Measurements from ENCODE around the gene PLA2G2E. TPM values are rescaled to one million over a fixed set of nuclear protein-coding genes. Genes with fewer than 3 reads are reported as not detected.

The PLA2G2E gene
- total RNA-seq, 1 donor from 2014 or later, result not detected

DNA sequence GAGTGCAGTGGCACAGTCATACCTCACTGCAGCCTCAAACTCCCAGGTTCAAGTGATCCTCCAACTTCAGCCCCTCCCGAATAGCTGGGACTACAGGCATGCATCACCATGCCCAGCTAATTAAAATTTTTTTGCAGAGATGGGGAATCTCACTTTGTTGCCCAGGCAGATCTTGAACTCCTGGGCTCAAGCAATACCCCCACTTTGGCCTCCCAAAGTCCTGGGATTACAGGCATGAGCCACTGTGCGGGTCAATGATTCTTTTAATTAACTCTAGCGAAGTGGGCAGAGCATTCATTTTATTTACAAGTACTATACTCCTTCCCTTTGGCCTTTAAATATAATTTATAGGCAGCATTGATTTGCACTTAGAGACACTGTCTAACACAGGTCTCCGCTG is 43.8 kb downstream of the PLA2G2E start:
- H3K4me1 Mint-ChIP-seq (ENCODE audit: unreplicated experiment), result peaks cover 22% of the 10 kb centered on the region
- H3K4me3 Mint-ChIP-seq (ENCODE audit: unreplicated experiment), result no peak overlapping the region
- no peak for DNase-seq (ENCODE audit: extremely low spot score, unreplicated experiment)
- TF ChIP-seq, protein P1, sequence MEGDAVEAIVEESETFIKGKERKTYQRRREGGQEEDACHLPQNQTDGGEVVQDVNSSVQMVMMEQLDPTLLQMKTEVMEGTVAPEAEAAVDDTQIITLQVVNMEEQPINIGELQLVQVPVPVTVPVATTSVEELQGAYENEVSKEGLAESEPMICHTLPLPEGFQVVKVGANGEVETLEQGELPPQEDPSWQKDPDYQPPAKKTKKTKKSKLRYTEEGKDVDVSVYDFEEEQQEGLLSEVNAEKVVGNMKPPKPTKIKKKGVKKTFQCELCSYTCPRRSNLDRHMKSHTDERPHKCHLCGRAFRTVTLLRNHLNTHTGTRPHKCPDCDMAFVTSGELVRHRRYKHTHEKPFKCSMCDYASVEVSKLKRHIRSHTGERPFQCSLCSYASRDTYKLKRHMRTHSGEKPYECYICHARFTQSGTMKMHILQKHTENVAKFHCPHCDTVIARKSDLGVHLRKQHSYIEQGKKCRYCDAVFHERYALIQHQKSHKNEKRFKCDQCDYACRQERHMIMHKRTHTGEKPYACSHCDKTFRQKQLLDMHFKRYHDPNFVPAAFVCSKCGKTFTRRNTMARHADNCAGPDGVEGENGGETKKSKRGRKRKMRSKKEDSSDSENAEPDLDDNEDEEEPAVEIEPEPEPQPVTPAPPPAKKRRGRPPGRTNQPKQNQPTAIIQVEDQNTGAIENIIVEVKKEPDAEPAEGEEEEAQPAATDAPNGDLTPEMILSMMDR (IDR thresholded peaks at IDR 0.05), result no peak
- H3K27me3 Mint-ChIP-seq (ENCODE audit: unreplicated experiment), result peaks cover 16% of the 10 kb centered on the region
- H3K27ac Mint-ChIP-seq (ENCODE audit: unreplicated experiment), result no peak overlapping the region
- no peaks in the 10 kb centered on the region for H3K36me3 Mint-ChIP-seq (ENCODE audit: unreplicated experiment)
- H3K9me3 Mint-ChIP-seq (ENCODE audit: unreplicated experiment), result no peaks in the 10 kb centered on the region

DNA sequence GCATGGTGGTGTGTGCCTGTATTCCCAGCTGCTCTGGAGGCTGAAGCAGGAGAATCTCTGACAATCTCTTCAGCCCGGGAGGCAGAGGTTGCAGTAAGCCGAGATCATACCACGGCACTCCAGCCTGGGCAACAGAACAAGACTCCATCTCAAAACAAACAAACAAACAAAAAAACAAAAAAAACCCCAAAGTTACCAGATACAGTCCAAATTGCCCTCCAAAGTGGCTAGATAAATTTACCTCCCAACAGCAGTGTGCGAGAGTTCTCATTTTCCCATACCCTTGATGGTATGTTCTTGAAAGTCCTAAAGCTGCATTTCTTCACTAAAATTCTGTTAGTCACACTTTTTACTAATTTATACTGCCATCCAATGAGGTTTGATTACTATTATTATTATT is 44.2 kb downstream of the PLA2G2E start:
- Mint-ChIP-seq H3K9me3 (ENCODE audit: unreplicated experiment) (no peaks in the 10 kb centered on the region), H3K27me3 (ENCODE audit: unreplicated experiment) (peaks cover 16% of the 10 kb centered on the region), H3K36me3 (ENCODE audit: unreplicated experiment) (no peaks in the 10 kb centered on the region), H3K4me1 (ENCODE audit: unreplicated experiment) (peaks cover 18% of the 10 kb centered on the region), H3K4me3 (ENCODE audit: unreplicated experiment) (no peak overlapping the region), H3K27ac (ENCODE audit: unreplicated experiment) (no peak overlapping the region)
- DNase-seq (ENCODE audit: extremely low spot score, unreplicated experiment), result no peak
- TF ChIP-seq, protein P1 (IDR thresholded peaks at IDR 0.05), result no peak

DNA sequence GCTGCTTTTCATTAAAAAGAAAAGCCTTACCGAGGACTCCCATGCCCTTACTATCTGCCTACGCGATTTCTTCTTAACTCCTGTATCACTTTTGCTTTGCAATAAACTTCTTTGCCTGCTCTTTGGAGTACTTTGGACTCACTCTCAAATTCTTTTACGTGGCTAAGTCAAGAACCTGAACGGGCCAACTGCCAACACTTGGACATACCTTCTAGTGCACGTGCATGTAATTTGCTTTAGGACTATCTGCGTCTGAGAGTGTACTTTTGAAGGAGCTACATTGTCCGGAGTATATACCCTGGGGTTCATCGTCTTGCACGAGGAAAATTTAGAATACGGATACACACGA is 44.8 kb downstream of the PLA2G2E start:
- H3K27ac Mint-ChIP-seq (ENCODE audit: unreplicated experiment), result no peak overlapping the region
- no peaks in the 10 kb centered on the region for H3K9me3 Mint-ChIP-seq (ENCODE audit: unreplicated experiment)
- H3K4me1 Mint-ChIP-seq (ENCODE audit: unreplicated experiment), result peaks cover 12% of the 10 kb centered on the region
- no peaks in the 10 kb centered on the region for H3K36me3 Mint-ChIP-seq (ENCODE audit: unreplicated experiment)
- H3K4me3 Mint-ChIP-seq (ENCODE audit: unreplicated experiment), result no peak overlapping the region
- no peak for DNase-seq (ENCODE audit: extremely low spot score, unreplicated experiment)
- H3K27me3 Mint-ChIP-seq (ENCODE audit: unreplicated experiment), result peaks cover 16% of the 10 kb centered on the region
- TF ChIP-seq, protein P1 (IDR thresholded peaks at IDR 0.05), result no peak

DNA sequence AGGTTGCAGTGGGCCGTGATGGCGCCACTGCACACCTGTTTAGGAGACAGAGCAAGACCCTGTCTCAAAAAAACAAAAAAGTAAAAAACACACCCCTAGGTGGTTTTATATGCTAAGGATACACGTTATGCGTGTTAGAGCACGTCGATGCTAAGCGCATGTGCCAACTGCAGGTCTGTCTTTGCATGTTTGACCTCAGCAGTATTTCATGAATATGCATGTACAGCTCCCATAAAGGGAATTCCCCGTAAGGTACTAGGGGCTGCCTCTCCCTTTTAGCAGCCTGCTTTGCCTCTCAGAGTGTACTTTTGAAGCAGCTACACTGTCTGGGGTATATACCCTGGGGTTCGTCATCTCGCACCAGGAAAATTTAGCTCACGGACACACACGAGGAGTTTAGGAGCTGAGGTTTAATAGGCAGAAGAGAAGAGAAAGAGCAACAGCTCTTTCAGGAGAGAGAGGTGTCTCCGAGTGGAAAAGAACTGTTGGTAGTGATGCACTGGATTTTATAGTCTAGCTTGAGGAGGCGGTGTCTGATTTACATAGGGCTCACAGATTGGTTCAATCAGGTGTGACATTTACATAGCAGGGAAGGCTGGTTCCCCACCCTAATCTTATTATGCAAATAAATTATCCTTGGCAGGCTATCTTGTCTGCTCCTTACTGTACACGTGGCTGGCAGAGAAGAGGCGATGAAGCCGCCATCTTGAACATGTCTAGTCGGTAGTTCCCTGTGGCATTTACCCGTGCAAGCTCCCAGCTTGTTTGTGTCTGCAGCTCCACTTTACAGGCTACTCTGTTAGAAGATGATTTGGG is 45.4 kb downstream of the PLA2G2E start:
- H3K4me3 Mint-ChIP-seq (ENCODE audit: unreplicated experiment), result no peak overlapping the region
- no peaks in the 10 kb centered on the region for H3K36me3 Mint-ChIP-seq (ENCODE audit: unreplicated experiment)
- peaks cover 16% of the 10 kb centered on the region for H3K27me3 Mint-ChIP-seq (ENCODE audit: unreplicated experiment)
- H3K4me1 Mint-ChIP-seq (ENCODE audit: unreplicated experiment), result peaks cover 6% of the 10 kb centered on the region
- TF ChIP-seq, protein P1 (IDR thresholded peaks at IDR 0.05), result no peak
- no peak for DNase-seq (ENCODE audit: extremely low spot score, unreplicated experiment)
- H3K9me3 Mint-ChIP-seq (ENCODE audit: unreplicated experiment), result no peaks in the 10 kb centered on the region
- no peak overlapping the region for H3K27ac Mint-ChIP-seq (ENCODE audit: unreplicated experiment)

DNA sequence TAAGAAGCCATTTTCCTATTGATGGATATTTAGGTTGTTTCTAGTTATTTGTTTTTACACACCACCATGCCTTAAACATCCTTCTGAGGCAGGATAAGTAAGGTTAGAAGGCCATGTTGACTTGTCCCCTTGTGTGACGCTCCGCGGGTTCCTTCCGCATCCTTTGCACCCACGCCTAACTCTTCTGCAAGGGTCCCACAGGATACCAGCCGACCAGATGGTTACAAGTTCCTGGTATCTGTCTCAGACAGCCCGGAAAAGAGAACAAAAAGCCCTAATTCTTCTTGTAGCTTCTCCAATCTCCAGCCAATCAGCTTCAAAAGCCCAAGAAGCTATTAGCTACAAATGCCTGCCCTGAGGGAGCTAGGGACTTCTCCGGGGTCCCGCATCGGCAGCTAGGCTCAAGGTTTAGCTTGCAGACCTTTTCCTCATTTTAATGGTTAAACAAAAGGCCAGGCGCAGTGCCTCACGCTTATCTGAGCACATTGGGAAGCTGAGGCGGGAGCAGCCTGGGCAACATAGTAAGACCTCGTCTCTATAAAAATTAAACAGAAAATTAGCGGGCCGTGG is 46.2 kb downstream of the PLA2G2E start:
- Mint-ChIP-seq H3K4me1 (ENCODE audit: unreplicated experiment) (peaks cover 2% of the 10 kb centered on the region), H3K4me3 (ENCODE audit: unreplicated experiment) (no peak overlapping the region), H3K36me3 (ENCODE audit: unreplicated experiment) (no peaks in the 10 kb centered on the region), H3K27ac (ENCODE audit: unreplicated experiment) (no peak overlapping the region), H3K27me3 (ENCODE audit: unreplicated experiment) (peaks cover 16% of the 10 kb centered on the region), H3K9me3 (ENCODE audit: unreplicated experiment) (no peaks in the 10 kb centered on the region)
- DNase-seq (ENCODE audit: extremely low spot score, unreplicated experiment), result no peak
- TF ChIP-seq, protein P1 (IDR thresholded peaks at IDR 0.05), result no peak

All from osteocyte (in vitro differentiated cells).